ENCODE data around the gene AP3S1.
"Not testable (repeated sequence)": the region's sequence is repeated elsewhere in the genome, so short reads cannot be mapped to it uniquely, and the experiment has no call there.

Gene AP3S1

DNA sequence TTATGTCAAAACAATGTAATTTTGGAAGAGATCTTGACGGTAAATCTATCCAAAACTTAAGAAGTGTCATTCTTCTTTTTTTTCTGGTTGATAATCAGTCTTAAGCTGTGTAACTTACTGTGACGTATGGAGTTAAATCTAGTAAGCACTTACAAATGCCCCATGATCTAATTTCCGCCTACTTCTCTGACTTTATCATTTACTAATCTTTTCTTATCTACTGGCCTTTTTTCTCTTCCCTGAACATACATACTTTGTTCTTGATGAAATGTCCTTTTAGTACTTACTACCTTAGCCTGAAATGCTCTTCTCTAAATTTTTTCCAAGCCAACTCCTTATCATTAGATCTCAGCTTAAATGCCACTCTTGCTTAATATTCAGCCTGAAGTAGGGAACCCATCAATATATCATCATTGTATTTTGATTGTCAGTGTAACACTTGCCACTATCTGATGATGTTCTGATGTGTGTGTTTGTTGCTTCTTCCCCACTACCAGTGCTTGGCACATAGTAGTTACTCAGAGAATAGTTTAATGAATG is 27.6 kb downstream of the AP3S1 start:
- DNase-seq (ENCODE audit: extremely low read depth in 1 of 2, low read depth in 1 of 2), result no peak

DNA sequence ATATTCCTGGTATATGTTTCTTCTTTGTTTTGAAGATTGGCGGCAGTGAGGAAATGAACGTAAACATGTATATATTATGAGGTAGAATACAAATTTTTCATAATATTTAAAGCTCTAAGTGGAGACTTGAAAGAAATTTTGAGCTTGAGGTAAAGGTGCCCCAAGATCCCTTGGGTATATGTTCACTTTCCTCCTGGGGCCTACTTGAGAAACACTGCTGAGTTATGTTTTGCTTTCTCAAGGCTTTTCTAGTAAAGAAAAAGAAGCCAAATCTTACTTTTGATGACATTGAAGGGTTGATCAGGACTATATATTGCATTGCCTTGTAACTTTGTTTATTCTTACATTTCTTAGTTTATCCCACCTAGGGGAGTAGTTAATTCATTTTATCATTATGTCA is 30.7 kb downstream of the AP3S1 start:
- DNase-seq (ENCODE audit: extremely low read depth in 1 of 2, low read depth in 1 of 2), result no peak

DNA sequence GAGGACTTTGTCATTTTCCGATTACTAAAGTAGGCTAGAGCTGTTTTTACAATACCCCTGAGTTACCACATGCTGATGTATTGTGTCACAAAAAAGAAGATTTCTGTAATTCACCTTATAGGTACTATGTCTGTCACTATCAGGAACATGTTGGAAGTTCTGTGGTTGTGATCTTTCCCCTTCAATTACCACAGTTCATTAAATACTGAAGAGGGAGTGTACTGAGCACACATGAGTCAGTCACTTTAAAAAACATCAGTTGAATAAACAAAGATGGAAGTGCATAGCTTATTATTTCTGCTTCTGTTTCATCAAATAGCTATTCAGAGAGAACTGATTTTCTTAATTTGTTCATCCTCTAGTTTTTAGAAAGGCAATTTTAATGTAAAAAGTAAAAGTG is 31.7 kb downstream of the AP3S1 start:
- no peak for DNase-seq (ENCODE audit: extremely low read depth in 1 of 2, low read depth in 1 of 2)

DNA sequence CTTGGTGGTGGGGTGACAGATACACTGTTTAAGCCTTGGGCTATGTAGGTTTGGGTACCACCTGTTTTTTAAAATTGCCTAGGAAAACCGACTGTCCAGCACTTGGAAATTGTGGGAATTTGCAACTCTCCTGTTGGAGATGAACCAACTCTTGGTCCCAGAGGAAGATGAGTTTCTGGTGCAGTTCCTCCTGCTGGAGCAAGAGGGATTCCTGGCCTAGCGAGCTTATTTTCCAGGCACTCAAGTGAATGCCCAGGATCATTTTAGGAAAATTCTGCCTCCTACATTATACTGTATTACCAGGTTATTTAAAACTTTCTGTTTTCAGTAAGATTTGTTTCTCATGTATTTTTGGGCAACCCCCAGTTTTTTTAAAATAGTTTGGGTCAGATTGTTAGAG is 33.7 kb downstream of the AP3S1 start:
- DNase-seq (ENCODE audit: extremely low read depth in 1 of 2, low read depth in 1 of 2), result no peak

DNA sequence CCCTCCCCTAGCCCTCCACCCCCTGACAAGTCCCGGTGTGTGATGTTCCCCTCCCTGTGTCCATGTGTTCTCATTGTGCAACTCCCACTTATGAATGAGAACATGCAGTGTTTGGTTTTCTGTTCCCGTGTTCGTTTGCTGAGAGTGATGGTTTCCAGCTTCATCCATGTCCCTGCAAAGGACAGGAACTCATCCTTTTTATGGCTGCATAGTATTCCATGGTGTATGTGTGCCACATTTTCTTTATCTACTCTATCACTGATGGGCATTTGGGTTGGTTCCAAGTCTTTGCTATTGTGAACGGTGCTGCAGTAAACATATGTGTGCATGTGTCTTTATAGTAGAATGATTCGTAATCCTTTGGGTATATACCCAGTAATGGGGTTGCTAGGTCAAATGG is 35.6 kb downstream of the AP3S1 start:
- DNase-seq (ENCODE audit: extremely low read depth in 1 of 2, low read depth in 1 of 2), result not testable (repeated sequence)

DNA sequence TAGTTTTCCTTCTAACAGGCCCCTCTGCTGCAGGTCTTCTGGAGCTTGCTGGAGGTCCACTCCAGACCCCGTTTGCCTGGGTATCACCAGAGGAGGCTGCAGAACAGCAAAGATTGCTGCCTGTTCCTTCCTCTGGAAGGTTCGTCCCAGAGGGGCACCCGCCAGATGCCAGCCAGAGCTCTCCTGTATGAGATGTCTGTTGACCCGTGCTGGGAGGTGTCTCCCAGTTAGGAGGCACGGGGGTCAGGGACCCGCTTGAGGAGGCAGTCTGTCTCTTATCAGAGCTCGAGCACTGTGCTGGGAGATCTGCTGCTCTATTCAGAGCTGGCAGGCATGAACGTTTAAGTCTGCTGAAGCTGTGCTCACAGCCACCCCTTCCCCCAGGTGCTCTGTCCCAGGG is 40.7 kb downstream of the AP3S1 start:
- not testable (repeated sequence) for DNase-seq (ENCODE audit: extremely low read depth in 1 of 2, low read depth in 1 of 2)

DNA sequence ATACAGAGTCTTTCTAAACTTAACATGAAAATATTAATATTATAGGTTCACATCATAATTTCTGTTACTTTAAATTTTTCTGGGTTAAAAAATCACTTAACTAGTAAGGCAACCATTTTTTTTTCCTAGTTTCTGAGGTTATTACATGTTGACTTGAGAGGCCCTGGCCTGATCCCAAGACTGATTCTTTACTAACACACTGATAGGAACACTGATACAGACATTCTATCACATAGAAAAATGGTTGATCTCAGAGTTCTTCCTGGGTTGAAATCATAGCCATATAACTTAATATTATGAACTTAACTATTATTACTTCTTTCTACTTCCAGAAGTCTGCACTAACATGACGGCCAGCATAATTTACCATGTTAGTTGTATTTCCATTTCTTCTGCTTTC is 43.0 kb downstream of the AP3S1 start:
- DNase-seq (ENCODE audit: extremely low read depth in 1 of 2, low read depth in 1 of 2), result no peak

DNA sequence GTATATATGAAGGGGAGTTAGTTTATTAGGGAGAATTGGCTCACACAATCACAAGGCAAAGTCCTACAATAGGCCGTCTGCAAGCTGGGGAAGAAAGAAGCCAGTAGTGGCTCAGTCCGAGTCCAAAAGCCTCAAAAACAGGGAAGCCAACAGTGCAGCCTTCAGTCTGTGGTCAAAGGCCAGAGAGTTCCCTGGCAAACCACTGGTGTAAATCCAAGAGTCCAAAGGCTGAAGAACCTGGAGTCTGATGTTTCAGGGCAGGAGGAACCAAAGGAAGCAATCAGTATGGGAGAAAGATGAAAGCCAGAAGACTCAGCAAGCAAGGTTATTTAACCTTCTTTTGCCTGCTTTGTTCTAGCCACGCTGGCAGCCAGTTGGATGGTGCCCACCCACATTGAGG is 43.5 kb downstream of the AP3S1 start:
- DNase-seq (ENCODE audit: extremely low read depth in 1 of 2, low read depth in 1 of 2), result not testable (repeated sequence)

DNA sequence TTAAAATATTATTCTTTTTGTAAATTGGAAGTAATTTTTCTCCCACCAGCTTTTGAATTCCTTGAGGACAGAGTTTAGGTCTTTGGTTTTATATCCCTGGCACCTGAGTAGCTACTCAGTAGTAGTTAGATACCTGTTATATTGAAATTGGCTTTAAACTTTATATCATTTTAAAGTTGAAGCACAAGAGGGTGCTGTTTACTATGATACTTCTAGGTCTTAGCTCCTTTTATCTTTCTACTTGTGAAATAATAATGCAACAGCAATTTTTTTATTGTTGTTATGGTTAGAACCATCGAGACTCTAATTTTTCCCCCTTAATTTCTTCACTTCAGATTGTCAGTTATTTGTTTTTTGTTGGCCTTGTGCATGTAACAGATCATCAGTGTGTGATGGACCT is 46.3 kb downstream of the AP3S1 start:
- no peak for DNase-seq (ENCODE audit: extremely low read depth in 1 of 2, low read depth in 1 of 2)

DNA sequence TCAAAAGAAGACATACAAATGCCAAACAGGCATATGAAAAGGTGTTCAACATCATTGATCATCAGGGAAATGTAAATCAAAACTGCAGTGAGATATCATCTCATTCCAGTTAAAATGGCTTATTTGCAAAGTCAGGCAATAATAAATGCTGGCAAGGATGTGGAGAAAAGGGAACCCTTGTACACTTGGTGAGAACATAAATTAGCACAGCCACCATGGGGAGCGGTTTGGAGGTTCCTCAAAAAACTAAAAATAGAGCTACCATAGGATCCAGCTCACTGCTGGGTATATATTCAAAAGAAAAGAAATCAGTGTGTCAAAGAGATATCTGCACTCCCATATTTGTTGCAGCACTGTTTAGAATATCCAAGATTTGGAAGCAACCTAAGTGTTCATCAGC is 50.3 kb downstream of the AP3S1 start:
- DNase-seq (ENCODE audit: extremely low read depth in 1 of 2, low read depth in 1 of 2), result no peak

DNA sequence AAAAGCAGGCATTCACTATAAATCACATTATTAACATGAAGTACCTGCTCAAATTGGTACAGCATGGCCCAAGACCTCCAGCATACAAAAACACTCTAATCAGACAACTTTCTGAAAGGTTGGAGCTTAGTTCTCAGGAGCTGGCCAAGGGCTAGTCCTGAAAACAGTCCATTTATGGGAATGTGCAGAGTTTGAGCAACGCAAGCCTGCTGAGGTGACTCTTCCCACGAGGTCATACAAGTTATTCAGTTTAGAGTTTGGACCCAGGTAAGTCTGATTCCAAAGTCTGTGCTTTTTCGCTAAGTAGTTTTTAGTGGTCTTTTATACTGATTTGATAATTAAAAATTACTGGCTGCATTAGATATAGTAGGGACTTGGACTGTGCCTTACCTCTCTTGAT is 52.6 kb downstream of the AP3S1 start:
- DNase-seq (ENCODE audit: extremely low read depth in 1 of 2, low read depth in 1 of 2), result no peak

DNA sequence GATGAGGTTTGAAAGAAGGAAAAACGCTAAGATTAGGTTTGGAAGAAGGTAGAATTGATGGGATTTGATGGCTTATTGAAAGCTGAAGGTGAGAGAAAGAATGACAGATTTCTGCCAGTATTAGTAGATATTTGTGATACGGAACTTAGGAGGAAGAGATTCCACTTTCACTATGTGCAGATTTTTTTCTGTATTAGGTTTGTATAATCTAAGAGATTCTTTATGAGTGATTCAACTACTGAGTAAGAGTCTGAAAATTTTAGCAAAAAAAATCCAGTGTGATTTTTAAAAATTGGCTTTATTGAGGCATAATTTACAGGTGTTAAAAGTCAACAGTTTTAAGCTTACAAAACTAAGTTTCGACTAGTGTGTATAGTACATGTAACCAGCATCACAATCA is 54.1 kb downstream of the AP3S1 start:
- DNase-seq (ENCODE audit: extremely low read depth in 1 of 2, low read depth in 1 of 2), result no peak

DNA sequence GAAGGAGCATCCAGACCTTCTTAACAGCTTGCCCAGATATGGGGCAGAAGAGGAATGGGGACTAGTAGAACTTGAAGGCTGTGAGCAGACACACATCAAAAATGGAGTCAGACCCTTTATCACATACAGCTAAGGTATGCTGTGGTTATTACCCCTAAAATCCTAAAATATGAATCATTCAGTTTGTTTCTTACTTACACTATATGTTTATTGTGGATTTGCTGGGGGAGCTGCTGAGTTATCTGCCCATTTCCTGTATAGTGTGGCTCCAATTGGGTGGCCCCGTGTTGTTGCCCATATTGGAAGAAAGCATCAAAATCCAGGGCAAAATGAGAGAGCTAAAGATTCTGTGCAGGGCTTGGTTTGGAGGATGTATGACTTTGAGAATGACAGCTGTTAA is 56.9 kb downstream of the AP3S1 start:
- no peak for DNase-seq (ENCODE audit: extremely low read depth in 1 of 2, low read depth in 1 of 2)

DNA sequence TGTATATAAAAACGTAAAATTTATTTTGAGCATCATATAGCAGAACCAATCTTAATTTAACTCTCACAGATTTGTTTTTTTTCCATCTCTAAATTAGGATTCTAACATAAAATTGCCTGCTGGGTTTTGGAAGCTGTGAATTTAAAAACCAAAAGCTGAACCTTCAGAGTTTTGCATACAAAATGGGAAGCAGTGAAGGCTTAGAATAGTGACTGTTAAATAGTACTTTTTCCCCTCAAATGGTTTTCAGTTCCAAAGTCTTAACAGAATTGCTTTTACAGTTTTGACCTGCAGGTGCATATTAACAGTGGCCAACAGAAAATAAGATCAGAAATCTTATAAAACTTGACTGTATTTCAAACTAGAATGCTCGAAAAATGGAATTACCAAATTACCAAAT is 65.4 kb downstream of the AP3S1 start:
- DNase-seq (ENCODE audit: extremely low read depth in 1 of 2, low read depth in 1 of 2), result no peak

DNA sequence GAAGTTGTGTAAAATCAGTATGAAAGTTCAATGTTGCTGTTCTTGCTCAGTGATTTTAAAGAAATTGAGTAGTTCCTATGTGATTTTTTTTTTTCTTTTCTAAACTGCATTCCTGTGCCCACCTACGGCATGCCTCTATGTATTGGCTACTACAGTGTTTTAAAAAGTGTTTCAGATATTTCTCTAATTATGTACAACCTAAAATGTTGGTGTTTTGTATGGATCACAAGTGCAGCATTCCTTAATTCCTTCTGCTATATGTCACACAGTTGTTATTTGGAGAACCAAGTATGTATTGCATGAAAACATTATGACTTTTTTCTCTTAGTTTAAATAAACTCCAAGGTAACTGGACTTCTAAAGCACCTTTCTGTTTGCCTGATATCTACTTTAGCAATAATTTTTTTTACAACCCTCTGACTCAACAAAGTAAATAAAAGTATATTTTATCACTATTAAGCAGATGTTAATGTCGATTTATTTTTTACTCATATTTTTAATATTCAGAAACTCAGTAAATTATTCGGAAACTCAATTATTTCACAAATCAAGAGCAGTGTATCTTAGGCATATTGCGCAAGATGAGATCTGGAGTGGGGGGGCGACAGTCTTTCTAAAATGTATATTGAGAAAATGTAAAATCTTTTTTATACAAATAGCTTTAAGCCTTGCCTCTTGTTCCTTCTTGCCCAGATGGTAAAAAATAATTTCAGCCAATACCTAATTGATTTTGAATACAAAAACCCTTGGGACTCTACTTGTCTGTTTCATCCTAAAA is 72.1 kb downstream of the AP3S1 start:
- not testable (repeated sequence) for DNase-seq (ENCODE audit: extremely low read depth in 1 of 2, low read depth in 1 of 2)

DNA sequence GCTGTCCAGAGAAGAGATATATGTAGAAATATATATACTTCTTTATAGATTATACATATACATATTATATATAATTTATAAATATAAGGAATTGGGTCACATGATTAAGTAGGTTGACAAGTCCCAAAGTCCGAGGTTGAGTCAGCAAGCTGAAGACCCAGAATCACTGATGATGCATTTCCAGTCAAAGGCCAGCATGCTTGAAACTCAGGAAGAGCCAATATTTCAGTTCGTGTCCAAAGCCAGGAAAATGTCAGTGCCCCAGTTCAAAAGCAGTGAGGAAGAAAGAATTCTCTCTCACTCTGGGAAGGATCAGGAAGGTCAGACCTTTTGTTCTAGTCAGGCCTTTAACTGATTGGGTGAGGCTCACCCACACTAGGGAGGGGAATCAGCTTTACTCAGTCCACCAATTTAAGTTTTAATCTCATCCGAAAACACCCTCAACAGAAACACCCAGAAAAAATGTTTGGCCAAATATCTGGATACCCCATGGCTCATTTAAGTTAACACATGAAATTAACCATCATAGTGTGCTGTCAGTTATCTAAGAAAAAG is 78.5 kb downstream of the AP3S1 start:
- no peak for DNase-seq (ENCODE audit: extremely low read depth in 1 of 2, low read depth in 1 of 2)

DNA sequence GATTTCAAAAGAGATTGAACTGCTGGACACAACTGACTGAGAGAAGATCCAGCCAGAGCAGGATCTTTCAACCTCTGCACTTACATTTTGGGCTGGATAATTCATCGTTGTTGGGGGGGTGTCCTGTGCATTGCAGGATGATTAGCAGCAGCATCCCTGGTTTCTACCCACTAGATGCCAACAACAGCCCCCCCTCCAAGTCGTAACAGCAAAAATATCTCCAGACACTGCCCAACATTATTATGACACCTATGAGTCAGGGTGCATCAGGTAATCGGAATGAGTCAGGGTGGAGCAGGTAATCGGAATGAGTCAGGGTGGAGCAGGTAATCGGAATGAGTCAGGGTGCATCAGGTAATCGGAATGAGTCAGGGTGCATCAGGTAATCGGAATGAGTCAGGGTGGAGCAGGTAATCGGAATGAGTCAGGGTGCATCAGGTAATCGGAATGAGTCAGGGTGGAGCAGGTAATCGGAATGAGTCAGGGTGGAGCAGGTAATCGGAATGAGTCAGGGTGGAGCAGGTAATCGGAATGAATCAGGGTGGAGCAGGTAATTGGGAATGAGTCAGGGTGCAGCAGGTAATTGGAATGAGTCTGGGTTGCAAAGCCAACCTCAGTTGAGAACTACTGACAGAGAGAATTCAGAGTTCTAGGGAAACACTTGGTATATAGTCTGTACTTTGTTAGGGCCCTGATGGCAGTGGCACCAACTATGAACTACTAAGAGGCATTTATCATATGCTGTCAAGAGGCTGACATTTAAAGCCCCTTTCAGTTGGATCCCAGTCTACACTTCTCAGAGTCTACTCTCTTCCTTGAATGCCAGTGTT is 87.1 kb downstream of the AP3S1 start:
- not testable (repeated sequence) for DNase-seq (ENCODE audit: extremely low read depth in 1 of 2, low read depth in 1 of 2)

DNA sequence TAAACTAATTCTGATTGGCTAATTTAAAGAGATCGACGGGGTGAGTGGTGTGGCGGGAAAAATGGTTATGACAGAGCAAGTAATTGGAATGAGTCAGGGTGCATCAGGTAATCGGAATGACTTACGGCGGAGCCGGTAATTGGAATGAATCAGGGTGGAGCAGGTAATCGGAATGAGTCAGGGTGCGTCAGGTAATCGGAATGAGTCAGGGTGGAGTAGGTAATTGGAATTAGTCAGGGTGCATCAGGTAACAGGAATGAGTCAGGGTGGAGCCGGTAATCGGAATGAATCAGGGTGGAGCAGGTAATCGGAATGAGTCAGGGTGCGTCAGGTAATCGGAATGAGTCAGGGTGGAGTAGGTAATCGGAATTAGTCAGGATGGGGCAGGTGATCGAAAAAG is 88.4 kb downstream of the AP3S1 start:
- DNase-seq (ENCODE audit: extremely low read depth in 1 of 2, low read depth in 1 of 2), result not testable (repeated sequence)

DNA sequence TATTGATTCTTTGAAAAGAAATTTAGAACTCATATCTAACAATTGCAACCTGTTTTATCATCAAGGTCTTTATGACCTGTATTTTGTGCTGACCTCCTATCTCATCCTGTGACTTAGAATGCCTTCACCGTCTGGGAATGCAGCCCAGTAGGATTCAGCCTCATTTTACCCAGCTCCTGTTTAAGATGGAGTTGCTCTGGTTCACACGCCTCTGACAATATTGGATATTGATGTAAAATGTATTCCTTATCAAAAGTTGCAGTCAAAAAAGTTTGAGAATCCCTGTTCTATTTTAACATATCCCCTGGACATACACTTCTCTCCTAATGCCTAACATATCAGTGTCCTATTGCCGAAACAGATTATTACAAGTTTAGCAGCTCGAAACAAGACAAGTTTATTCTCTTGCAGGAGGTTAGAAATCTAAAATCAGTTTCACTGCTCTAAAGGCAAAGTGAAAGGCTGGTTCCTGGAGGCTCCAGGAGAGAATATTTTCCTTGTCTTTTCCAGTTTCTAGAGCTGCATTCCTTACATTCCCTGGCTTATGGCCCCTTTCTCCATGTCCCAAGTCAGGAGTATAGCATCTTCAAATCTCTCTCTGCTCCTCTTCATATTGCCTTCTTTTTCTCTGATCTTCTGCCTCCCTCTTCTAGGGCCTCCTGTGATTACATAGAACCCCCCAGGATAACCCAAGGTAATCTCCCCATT is 89.0 kb downstream of the AP3S1 start:
- no peak for DNase-seq (ENCODE audit: extremely low read depth in 1 of 2, low read depth in 1 of 2)

DNA sequence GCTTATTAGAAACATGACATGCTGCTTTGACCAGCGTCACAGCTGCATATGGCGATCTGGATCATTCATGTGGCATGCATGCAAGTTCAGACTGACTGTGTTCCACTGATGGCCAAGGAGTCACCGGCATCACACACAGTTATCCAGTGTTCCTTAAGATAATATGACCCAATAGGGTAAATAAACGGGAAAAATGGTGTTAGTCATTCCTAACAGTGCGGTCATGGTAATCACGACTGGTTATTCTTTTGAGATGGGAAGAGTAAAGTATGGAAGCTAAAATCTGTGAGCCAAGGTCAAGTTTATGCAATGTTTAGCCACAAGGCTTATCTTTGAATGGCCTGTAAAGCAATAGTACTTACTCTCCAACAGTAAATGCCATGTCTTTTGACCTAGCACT is 91.3 kb downstream of the AP3S1 start:
- DNase-seq (ENCODE audit: extremely low read depth in 1 of 2, low read depth in 1 of 2), result no peak

DNA sequence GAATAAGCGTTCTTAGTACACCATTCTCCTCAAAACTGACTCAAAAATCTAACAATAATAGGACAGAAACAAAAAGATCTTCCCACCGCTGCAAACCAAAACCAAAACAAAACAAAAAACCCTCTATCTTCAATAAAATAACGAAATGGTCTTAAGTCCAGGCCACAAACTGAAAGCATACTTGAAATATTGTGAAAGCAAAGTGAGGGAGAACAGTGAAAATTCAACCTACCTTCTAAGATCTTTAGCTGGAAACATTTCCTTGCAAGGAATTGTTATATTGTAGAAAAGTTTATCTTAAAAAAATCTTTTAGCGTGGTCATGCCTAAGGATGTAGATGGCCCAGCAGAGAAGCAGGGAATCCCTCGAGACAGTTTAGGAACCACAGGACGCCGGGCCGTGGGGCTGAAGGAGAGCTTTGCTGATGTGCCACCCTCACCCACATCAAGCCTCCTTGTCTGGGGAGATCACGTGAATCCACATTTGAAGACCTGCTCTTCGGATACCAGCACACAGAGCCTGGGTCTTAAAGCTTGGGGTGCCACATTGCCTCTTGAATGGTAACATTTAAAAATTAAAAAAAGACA is 92.7 kb downstream of the AP3S1 start:
- no peak for DNase-seq (ENCODE audit: extremely low read depth in 1 of 2, low read depth in 1 of 2)

Measured in stimulated activated CD8-positive, alpha-beta memory T cell treated with anti-CD3 and anti-CD28 coated beads, Interleukin-7, amount 100 ng/mL, for 48 hours (primary cell).